HG03558 (cell line): ENCODE data around the gene SPRED2.

Source experiments
- ATAC-seq: cut with Tn5 transposase; IDR thresholded peaks from one replicate; pipeline ENCODE4 v1.9.1; 2021; ENCODE audit warnings: moderate number of reproducible peaks; ENCODE audit not compliant: unreplicated experiment; ENCODE audit errors: extremely low read depth

The SPRED2 gene

GRCh38 chr2:65443509-65444186 lies 11.2 kb upstream of the SPRED2 start:
- ATAC-seq = no peak

GRCh38 chr2:65442420-65443020 lies 10.1 kb upstream of the SPRED2 start:
- no peak for ATAC-seq

- no peak for ATAC-seq
Measured at GRCh38 chr2:65438137-65438899, 5.9 kb upstream of the SPRED2 start.

GRCh38 chr2:65437392-65438135 lies 5.2 kb upstream of the SPRED2 start:
- ATAC-seq = no peak

- peak; percentile 75 for ATAC-seq
Measured at GRCh38 chr2:65436824-65437221, 4.4 kb upstream of the SPRED2 start.

DNA sequence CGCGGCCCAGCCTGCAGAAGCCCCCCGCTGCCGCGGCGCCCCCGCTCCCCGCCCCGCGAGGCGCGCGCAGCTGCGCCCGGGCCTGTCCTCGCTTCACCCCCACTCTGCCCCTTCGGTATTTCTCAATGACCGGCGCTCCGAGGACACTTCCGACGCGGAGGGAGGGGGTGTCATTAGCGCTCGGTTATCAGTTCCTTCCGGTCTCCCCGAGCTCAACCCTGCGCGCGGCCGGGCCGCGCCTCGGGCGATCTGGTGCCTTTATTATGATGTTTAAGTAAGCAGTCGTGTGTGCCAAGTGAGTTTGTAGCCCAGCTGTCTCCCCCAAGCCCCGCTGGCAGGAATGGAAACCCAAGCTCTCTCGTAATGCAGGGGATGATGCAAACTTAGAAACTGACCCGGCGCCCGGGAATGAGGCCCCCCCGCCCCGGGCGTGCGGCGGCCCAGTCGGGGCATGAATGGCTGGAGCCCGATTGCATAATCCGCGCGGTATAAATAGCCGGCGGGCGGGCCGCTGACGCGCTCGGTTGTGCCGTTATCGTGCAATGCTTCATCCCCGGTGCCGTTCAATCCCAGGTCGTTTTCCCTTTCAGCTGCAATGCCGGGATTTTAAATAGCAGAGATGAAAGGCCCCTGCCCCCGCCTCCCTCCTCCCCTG lies 3.9 kb upstream of the SPRED2 start:
- no peak for ATAC-seq

- no peak for ATAC-seq
Measured at GRCh38 chr2:65435625-65436168, 3.3 kb upstream of the SPRED2 start.

GRCh38 chr2:65434592-65435241 lies 2.3 kb upstream of the SPRED2 start:
- no peak for ATAC-seq

- no peak for ATAC-seq
Measured at GRCh38 chr2:65431421-65432226, 775 bp downstream of the SPRED2 start.

GRCh38 chr2:65430603-65431420 lies 1.6 kb downstream of the SPRED2 start:
- no peak for ATAC-seq

DNA sequence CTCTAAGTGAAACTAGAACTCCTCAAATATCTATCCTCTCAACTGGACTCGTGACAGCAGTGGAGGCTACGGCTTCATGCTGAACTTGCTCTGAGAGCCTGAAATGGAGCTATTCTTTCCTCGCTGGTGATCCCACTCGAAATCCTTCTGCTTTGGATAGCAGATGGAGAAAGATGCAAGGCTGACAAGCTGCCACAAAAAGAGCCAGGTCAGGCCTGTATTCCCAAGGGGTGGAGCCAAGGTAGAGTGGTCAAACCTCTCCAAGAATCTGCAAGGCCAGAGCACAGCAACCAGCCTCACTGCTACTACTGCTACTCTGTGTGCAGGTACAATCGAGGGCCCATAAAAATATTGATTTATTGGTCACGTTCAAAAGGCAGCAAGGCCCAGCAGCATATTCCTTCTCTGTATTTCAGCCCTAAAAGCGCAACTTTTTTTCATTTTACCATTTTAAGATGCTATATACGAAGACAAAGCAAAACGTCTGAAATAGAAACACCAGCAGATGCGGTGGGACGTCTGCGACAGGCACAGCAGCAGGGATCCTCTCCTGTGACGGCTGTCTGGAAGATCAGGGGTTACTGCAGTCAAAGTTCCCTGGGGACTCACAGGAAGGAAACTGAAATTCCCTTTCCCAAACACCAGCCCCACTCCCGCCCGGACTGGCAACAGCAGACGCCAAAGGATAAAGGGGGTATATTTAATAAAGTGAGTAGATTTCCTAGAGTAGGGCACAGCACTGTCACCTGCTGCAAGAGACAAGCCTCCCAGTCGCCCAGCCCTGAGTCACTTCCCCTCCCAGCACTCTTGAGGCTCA lies 2.4 kb downstream of the SPRED2 start:
- ATAC-seq = no peak

DNA sequence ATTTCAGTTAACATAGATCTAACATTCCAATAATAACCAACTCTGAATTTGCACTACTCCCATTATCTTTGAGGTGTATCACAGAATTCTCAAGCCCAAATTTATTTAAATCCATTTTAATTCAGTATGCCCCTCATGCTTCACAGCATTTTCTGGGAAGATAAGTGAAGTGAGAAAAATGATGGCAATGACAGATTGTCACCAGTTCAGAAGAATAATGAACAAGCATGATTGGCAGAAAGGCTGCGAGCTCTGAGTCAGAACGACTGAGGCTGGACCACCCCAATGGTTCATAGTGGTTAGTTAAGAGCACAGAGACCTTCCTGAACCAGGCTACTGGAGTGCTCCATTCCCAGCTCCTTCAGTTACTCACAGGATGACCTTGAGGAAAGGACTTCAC lies 4.9 kb downstream of the SPRED2 start:
- no peak for ATAC-seq

GRCh38 chr2:65425276-65425675 lies 7.1 kb downstream of the SPRED2 start:
- ATAC-seq = no peak

DNA sequence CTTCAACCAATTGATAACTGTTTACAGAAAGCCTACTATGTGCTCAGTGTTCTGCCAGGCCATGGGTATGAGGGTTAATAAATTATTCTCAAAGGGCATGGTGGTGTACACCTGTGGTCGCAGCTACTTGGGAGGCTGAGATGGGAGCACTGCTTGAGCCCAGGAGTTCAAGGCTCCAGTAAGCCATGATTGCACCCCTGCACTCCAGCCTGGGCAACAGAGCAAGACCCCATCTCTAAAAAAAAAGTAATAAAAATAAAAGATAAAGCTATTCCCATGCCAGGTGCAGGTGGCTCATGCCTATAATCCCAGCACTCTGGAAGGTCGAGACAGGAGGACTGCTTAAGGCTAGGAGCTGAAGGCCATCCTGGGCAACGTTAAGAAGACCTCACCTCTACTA lies 8.0 kb downstream of the SPRED2 start:
- no peak for ATAC-seq

GRCh38 chr2:65421432-65421748 lies 11.0 kb downstream of the SPRED2 start:
- no peak for ATAC-seq

DNA sequence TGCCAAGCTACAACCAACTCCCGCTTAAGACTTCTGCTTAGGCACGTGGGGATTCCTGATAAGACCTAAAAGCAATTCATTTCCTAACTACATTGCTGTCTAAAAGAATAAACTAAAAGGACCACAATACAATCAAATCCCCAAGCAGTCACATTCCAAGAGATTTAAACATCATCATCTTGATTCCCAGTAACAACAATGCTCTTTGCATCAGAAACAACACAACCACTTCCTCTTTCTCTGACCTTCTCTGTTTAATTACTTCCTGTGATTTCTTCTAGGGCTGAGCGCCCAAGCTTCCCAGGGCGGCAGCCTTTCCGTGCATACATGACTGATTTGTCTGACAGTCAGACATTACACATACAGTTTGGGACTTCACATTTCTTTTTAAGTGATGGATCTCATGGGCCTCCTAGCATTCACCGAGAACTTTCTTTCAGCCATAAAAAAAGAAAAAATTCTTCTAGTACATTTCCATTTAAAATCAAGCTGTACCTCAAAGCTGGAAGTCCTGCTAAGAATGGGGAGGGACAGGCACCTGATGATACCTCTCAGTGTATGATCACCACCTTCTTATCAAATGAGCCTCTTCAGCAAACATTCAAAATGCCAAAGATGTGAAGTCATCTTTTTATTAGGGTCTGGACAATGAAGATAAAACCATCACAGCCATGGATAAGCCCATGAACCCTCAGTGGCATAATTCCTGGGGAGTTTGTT lies 11.5 kb downstream of the SPRED2 start:
- ATAC-seq = peak; percentile 78
